Measurements from ENCODE around the gene TYW1.
"Not testable (repeated sequence)": the region's sequence is repeated elsewhere in the genome, so short reads cannot be mapped to it uniquely, and the experiment has no call there.

TYW1 gene

DNA sequence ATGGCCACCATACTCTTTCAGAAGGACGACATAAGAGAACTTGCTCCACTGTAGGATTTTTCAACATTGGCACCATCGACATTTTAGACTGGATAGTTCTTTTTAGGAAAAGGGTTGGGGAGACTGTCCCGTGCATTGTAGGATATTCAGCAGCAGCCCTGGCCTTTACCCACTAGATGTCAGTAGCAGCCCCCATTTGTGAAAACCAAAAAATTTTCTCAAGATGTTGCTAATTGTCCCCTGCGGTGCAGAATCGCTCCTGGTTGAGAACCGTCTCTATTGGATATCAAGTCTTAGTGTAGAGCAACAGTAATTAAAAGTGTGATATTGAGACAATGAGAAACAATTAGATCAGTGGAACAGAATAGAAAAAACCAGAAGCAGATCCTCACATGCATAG, 180.1 kb downstream of the TYW1 start:
- H3K4me3 Mint-ChIP-seq; H3K9me3 Mint-ChIP-seq; H3K27ac Mint-ChIP-seq; H3K36me3 Mint-ChIP-seq (ENCODE audit: low read depth); H3K27me3 Mint-ChIP-seq (ENCODE audit: low read depth); H3K4me1 Mint-ChIP-seq: not testable (repeated sequence)
- TF ChIP-seq, protein P1, sequence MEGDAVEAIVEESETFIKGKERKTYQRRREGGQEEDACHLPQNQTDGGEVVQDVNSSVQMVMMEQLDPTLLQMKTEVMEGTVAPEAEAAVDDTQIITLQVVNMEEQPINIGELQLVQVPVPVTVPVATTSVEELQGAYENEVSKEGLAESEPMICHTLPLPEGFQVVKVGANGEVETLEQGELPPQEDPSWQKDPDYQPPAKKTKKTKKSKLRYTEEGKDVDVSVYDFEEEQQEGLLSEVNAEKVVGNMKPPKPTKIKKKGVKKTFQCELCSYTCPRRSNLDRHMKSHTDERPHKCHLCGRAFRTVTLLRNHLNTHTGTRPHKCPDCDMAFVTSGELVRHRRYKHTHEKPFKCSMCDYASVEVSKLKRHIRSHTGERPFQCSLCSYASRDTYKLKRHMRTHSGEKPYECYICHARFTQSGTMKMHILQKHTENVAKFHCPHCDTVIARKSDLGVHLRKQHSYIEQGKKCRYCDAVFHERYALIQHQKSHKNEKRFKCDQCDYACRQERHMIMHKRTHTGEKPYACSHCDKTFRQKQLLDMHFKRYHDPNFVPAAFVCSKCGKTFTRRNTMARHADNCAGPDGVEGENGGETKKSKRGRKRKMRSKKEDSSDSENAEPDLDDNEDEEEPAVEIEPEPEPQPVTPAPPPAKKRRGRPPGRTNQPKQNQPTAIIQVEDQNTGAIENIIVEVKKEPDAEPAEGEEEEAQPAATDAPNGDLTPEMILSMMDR (IDR thresholded peaks at IDR 0.05; ENCODE audit: unreplicated experiment in 3 of 3) = peak in 1 of 3 experiments; percentile 22

DNA sequence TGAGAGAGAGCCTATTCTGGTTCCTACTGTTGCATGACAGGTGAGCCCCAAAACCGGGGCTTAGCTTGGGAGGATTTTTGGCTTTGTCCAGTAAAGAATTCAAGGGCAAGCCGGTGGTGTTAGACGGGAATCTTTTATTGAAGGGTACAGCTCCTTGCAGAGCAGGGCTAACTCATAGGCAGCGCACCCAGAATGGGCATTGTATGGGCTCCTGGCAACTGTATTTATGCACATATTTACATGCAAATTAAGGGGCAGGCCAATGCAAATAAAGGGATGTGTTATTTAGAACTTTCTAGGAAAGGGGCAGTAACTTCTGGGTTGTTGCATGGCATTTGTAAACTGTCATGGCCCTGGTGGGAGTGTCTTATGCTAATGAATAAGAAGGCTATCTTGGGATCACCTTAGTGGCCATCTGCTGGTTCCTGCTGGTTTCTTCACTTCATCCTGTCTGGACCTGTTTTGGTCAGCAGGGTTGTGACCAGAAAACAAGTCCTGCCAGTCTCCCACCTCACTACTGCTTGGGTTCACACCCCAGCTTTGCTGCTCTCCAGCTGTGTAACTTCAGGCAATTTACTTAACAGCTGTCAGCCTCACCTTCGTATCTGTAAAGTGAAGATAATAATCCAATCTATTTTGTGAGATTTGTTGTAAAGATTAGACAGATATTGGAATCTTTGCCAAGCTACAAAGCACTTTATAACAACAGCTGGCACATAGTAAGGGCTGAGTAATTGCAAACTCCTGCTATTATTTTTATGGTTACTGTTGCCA, 182.5 kb downstream of the TYW1 start:
- H3K36me3 Mint-ChIP-seq (ENCODE audit: low read depth); H3K27ac Mint-ChIP-seq; H3K4me1 Mint-ChIP-seq; H3K27me3 Mint-ChIP-seq (ENCODE audit: low read depth); H3K9me3 Mint-ChIP-seq; H3K4me3 Mint-ChIP-seq: not testable (repeated sequence)

DNA sequence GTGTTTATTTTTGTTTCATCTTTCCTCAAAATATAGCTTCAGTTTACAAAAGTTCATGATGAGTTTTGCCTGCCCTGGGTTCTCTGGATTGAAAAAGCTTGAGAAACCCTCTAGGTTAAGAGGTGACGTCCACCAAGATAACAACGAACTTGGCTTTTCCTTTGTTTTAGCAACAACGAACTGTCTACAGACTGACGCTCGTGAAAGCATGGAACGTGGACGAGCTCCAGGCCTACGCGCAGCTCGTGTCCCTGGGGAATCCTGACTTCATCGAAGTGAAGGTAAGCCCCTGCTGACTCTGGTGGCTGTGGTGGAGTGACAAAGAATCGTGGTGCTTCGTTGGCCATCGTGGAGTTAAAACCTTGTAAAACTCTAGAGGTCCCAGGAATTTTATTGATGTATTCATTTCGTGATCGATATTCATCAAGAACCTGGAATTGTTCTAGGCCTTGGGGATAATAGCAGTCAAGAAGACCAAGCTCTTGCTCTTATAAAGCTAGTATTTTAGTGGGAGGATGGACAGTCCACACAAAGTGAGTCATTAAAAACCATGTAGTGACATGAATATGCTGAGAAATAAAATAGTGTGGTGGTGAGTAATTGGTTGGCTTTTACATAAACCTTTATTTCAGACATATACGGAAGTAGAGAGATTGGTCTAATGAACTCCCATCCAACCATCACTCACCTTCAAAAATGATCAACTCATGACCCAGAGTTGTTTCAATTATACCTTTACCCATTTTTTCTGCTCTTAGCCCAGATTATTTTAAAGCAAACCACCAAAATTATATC, 186.5 kb downstream of the TYW1 start:
- H3K36me3 Mint-ChIP-seq (ENCODE audit: low read depth); H3K27me3 Mint-ChIP-seq (ENCODE audit: low read depth); H3K4me3 Mint-ChIP-seq; H3K9me3 Mint-ChIP-seq; H3K27ac Mint-ChIP-seq: not testable (repeated sequence)
- peaks cover 19% of the 10 kb centered on the region for H3K4me1 Mint-ChIP-seq

DNA sequence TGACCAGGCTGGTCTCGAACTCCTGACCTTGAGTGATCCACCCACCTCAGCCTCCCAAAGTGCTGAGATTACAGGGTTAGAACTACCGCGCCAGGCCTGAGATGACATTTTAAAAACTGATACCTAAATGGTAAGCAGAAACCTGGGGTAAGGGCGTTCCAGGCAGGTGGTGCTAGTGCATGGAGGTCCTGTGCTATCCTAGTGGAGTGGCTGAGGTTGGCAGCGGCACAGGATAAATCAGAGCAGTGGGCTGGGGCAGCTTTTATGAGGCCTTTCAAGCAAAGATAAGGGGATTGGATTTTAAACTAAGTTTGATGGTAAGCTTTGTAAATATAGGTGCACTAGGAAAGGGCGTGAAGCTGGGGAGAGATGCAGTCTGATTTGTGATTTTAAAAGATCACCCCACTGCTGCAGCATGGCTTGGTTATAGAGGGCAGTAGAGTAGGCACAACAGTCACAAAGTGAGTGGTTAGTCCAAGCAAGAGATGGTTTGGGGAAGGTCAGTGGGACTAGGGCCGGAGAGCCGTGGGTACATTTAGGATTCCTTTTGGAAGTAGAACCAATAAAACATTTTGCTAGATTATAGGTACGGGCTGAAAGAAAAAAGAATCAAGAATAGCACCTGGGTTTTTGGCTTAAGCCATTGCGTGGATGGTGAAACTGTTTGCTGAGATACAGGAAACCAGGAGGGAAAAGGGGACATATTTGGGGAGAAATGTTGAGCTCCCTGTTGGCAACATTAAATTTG, 188.5 kb downstream of the TYW1 start:
- not testable (repeated sequence) for H3K27me3 Mint-ChIP-seq (ENCODE audit: low read depth)

DNA sequence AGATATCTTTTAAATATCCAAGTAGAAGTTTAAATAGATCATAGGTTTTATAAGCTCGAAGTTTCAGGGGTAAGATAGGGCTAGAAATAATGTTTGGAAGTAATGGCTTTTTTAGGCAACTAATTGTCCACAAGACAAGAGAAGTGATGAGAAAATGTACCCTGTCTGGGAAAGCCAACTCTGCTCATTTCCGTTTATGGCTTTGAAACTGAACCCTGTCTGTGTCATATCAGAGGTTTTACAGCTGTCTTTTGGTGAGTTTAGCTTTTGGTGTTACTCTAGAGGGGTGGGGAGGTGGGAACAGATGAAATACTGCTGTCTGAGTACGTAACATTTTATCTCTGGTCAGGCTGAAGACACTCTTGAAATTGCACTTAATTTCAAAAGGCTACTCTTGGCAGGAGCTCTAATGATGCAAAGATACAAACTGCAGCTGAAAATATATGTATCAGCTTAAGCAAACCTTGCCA, 189.1 kb downstream of the TYW1 start:
- not testable (repeated sequence) for H3K9me3 Mint-ChIP-seq; H3K4me3 Mint-ChIP-seq; H3K27me3 Mint-ChIP-seq (ENCODE audit: low read depth); H3K36me3 Mint-ChIP-seq (ENCODE audit: low read depth)
- H3K4me1 Mint-ChIP-seq = peaks cover 32% of the 10 kb centered on the region
- peak overlapping the region; percentile 65 to 88 (median 86) for H3K27ac Mint-ChIP-seq

More for the DNA sequence above, 188.5 kb downstream of the TYW1 start:
- Mint-ChIP-seq H3K4me1 (peaks cover 26% of the 10 kb centered on the region), H3K27ac (peak overlapping the region; percentile 65 to 88 (median 86))
- H3K36me3 Mint-ChIP-seq (ENCODE audit: low read depth); H3K9me3 Mint-ChIP-seq; H3K4me3 Mint-ChIP-seq: not testable (repeated sequence)

DNA sequence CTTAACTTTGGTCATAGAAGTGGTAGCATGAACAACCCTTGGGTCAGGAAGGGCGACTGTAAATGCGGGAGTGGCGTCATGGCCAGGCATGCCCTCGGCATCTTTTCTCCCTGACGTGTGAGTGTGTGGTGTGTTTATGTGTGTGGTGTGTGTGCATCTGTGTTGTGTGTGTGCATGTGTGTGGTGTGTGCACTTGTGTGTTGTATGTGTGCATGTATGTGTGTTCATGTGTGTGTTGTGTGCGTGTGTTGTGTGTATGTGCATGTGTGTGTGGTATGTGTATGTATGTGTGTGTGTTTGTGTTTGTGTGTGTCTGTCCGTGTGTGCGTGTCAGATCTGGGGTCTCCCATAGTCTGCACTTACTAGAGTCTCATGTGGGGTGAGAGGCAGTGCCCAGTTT, 192.5 kb downstream of the TYW1 start:
- H3K4me3 Mint-ChIP-seq; H3K9me3 Mint-ChIP-seq; H3K27me3 Mint-ChIP-seq (ENCODE audit: low read depth); H3K36me3 Mint-ChIP-seq (ENCODE audit: low read depth): not testable (repeated sequence)
- Mint-ChIP-seq H3K27ac (peak overlapping the region in 2 of 3 experiments; percentile 17 to 49), H3K4me1 (peaks cover 49% of the 10 kb centered on the region)

DNA sequence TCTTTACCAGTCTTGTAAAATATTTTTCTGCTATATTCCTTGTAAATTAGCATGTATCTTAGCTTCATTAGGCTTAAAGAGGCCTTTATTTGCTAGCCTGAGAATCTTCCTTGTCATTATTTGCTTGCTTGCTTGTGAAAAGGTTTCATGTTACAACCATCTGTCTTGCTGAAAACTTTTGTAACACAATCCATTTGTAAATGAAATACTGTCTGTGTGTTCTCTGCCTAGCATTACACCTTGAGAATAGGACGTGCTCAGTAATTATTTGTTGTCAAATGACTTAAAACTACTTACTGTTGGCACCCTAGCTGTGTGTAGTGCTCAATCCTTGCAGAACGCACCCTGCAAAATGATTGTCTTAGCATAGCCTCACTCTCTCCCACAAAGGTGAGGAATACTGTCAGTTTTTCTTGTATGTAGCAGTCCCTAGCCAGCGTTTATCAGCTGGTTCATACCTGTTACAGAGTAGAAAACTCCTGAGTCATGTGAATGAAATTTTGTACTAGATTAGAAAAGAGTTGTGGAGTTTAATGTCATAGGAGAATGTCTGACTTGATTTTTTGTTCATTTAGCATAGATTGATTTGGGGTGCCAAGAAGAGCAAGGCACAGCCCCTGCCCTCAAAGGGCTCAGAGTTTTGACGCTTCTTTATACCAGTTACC, 193.3 kb downstream of the TYW1 start:
- not testable (repeated sequence) for H3K9me3 Mint-ChIP-seq; H3K36me3 Mint-ChIP-seq (ENCODE audit: low read depth); H3K4me3 Mint-ChIP-seq; H3K27me3 Mint-ChIP-seq (ENCODE audit: low read depth)
- peaks cover 45% of the 10 kb centered on the region for H3K4me1 Mint-ChIP-seq
- peak overlapping the region; percentile 3 to 49 (median 43) for H3K27ac Mint-ChIP-seq

DNA sequence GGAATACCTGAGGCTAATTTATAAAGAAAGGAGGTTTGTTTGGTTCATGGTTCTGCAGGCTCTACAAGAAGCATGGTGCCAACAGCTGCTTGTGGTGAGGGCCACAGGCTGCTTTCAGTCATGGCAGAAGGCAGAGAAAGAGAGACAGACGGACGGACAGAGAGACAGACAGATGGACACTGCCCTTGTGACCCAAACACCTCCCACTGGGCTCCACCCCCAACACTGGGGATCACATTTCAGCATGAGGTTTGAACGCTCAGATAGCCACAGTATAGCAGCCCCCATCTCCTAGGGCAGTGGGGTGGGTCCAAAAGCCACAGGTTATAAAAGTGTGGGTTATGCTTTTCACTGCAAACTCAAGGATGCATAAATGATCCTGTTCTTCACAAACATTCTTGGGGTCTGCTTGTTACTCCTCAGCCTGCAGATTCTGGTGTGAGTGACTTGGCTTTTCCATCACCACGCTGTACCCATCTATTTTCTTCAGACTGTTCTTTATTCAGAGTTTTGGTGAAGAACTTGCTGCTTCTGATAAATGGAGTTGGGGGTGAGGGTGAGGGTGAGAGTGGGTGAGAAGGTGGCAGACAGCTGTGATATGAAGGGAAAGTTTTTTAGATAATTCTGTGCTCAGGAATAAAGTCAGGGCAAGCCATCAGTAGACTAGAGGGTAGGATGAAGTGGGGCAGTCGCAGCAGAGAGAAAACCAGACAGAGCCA, 194.5 kb downstream of the TYW1 start:
- Mint-ChIP-seq H3K27ac (peak overlapping the region in 1 of 3 experiments; percentile 3), H3K36me3 (ENCODE audit: low read depth) (peaks cover 11% of the 10 kb centered on the region), H3K4me1 (peaks cover 37% of the 10 kb centered on the region)
- not testable (repeated sequence) for H3K9me3 Mint-ChIP-seq; H3K27me3 Mint-ChIP-seq (ENCODE audit: low read depth); H3K4me3 Mint-ChIP-seq

DNA sequence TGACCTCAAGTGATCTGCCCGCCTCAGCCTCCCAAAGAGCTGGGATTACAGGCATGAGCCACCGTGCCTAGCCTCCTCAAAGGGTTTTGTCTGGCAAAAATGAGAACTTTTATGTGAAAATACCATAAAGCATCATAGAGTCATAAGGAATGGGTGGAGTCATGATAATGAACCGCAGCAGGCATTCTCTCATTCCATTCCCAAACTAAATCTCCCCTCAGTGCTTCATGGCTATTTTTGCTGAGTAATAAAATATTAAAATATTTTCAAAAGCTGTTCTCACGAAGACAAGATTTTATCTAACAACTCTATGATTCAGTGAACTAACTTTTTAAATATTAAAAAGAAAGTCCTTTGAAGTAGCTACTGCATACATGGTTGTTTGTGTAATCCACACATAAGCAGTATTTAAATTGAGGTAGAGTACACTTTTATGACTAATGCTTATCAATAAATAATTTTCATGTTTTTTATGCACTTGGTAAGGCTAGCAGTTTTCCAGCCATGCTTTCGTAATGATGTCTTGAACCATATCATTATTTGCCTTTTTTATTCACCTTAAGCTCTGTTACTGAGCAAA, 195.6 kb downstream of the TYW1 start:
- not testable (repeated sequence) for H3K9me3 Mint-ChIP-seq; H3K27me3 Mint-ChIP-seq (ENCODE audit: low read depth); H3K4me3 Mint-ChIP-seq
- H3K36me3 Mint-ChIP-seq (ENCODE audit: low read depth) = peaks cover 19% of the 10 kb centered on the region
- peak overlapping the region; percentile 82 to 90 (median 84) for H3K27ac Mint-ChIP-seq
- peaks cover 37% of the 10 kb centered on the region for H3K4me1 Mint-ChIP-seq

DNA sequence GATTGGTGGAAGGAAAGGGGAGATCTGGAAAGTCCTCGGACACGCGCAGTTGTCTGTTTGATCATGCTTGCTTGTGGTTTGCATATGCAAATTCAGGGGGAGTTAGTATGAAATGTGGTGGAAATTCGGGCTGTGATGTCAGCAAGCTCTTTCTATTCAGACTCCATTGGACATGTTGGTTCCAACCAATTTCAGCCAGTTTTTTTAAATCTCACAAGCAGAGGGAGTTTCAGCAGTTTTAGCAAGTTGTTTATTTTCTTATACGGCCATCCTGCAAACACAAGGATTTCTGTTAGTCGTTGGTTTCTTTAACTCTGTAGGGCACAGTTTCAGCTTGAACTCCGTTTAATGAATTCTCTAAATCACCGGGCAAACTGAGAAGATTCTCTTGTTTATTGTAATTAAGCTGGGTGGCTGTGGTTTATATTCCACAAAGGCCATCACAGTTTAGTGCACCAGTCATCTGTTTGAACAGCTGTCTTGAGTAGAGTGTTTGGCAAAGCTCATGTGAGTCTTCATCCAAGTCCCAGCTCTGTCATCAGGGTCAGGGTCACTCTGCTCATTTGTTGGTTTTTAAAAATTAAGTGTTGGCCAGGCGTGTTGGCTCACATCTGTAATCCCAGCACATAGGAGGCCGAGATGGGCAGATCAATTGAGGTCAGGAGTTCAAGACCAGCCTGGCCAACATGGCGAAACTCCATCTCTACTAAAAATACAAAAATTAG, 196.4 kb downstream of the TYW1 start:
- Mint-ChIP-seq H3K27ac (peak overlapping the region; percentile 82 to 90 (median 84)), H3K36me3 (ENCODE audit: low read depth) (peaks cover 19% of the 10 kb centered on the region), H3K4me1 (peaks cover 37% of the 10 kb centered on the region), H3K4me3 (peak overlapping the region in 1 of 3 experiments; percentile 16)
- H3K9me3 Mint-ChIP-seq; H3K27me3 Mint-ChIP-seq (ENCODE audit: low read depth): not testable (repeated sequence)

DNA sequence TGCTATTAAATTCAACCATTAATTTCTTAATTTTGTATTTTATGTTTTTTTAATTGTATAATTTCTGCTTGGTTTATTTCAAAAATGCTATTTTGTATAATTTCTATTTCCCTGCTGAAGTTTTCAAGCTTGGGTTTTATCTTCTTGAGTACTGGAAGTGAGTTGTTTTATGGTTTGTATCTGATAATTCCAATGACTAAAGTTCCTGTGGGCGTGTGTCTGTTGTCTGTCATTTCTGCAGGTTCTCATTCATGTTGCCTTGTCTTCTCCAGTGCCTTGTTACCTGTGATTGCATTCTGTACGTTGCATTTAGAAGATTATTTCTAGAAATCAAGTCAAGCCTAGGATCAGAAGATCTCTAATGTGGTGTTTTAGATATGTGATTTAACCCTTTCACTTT, 199.5 kb downstream of the TYW1 start:
- Mint-ChIP-seq H3K36me3 (ENCODE audit: low read depth) (peaks cover 36% of the 10 kb centered on the region), H3K4me1 (peaks cover 14% of the 10 kb centered on the region)
- H3K27me3 Mint-ChIP-seq (ENCODE audit: low read depth); H3K4me3 Mint-ChIP-seq; H3K9me3 Mint-ChIP-seq; H3K27ac Mint-ChIP-seq: not testable (repeated sequence)
